Stimulated activated CD8-positive, alpha-beta memory T cell treated with anti-CD3 and anti-CD28 coated beads, Interleukin-12 subunit alpha, Interleukin-12 subunit beta, amount 100 ng/mL, for 24 hours (primary cell): ENCODE results near the gene ZNF776.
A peak's percentile ranks its signal among the peaks of the same experiment; 100 is the strongest.
"Not testable (repeated sequence)": the region's sequence is repeated elsewhere in the genome, so short reads cannot be mapped to it uniquely, and the experiment has no call there.

Source experiments
- DNase-seq: peaks from one replicate; pipeline ENCODE4 v3.0.0-alpha.2; 2020; ENCODE audit errors: extremely low read depth

Gene ZNF776

DNA sequence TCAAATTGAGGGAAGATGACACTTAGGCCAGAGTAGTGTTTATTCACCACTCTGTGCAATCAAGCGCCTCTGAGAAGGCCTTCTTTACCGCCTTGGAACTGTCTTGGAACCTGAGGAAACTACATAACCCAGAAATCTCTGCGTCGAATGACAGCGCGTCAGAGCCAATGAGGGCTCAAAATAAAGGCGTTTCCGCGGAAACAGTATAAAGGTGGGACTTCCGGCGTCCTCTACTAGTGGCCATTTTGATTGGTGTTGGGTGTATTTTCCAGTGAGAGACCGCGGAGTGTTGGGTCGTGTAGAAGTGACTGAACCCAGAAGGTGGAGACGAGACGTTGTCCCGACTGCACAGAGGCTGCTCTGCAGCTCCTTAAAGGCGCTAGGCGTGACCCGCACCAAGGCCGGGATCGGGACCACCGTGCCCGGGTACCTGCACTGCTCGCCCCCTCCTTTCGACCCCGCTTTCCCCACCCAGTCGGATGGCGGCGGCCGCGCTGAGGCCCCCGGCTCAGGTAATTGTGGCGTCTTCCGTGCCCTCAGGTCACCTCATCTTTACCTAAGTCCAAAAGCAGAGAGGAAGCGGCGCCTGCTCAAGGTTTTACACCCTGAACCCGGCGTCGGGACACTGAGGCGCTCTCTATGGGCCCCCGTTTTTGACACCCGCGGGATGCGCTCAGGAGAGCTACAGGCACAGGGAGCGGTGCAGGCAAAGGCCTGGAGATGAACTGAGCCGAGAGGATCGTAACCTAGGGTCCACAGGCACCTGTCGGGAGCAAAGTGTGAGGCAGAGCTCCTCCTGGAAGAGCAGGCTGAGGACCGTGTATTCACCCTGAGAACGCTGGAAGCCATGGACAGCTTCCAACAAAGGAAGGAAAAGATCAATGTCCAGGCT, at the start of gene ZNF776:
Gene ZNF776 (plus strand): TSS at position 236 of the 892 bp plus-strand sequence. CDS start 244 bp downstream, at position 480.
- peak; percentile 54 for DNase-seq

DNA sequence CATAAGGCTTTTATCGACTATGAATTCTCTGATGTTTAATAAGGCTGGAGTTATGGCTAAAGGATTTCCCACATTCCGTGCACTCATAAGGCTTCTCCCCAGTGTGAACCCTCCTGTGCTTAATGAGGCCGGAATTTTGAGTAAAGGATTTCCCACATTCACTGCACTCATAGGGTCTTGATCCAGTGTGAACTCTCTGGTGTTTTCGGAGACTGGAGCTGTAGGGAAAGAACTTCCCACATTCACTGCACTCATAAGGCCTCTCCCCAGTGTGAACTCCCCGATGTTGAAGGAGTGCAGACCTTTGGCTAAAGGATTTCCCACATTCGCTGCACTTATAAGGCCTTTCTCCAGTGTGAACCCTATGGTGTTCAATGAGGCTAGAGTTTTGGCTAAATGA, 45.0 kb upstream of the ZNF776 start:
- DNase-seq: no peak

DNA sequence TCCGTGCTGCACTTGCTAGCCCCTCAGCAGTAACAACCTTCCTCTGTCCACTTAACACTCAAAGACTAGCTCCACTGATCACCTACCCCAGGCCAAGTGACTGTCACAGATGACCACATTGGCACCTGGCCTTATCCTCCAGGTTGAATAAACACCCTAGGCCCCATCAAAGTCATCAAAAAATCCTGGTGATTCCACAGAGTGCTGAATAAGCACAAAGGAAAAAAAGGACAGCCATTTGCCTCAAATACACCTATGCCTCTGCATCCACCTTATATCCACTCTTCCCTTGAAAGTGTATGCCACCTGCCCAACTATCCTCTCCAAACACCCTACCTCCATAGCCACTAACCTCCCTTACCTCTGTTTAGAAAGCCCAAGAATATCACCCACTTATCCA, 40.3 kb upstream of the ZNF776 start:
- DNase-seq: no peak

DNA sequence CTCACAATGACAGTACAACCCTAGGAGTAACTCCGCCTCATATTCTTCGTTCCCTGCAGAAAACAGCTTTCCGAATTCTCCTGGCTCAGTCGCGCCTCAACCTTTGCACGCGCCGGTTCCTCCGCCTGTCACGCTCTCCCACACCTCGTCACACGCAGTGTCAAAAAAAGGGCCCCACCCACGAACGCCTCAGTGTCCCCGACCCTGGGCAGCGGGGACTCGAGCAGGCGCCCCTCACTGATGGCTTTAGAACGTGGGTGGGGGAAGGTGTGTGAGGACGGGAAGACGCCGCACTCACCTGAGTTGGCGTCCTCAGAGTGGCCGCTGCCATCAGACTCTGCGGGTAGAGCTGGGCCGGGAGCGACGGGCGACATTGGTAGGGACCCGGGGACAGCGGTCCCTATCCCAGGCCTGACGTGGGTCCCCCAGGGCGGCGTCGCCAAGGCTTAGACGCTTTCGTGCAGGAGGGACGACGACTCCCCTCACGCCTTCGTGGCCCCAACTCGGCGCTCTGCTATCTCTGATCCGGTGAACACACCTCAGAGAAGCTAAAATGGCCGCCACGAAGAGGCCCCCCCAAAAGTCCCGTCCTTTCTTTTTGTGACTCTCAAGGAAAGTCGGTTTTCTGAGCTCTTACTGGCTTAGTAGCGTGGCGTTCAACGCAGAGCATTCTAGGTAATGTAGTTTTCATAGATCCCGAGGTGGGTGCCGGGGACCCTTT, 37.8 kb upstream of the ZNF776 start, which contains the start of gene ZNF154:
Gene ZNF154 (minus strand): TSS at position 564 of the 721 bp plus-strand sequence. CDS start 233 bp downstream, at position 331.
- DNase-seq: no peak

DNA sequence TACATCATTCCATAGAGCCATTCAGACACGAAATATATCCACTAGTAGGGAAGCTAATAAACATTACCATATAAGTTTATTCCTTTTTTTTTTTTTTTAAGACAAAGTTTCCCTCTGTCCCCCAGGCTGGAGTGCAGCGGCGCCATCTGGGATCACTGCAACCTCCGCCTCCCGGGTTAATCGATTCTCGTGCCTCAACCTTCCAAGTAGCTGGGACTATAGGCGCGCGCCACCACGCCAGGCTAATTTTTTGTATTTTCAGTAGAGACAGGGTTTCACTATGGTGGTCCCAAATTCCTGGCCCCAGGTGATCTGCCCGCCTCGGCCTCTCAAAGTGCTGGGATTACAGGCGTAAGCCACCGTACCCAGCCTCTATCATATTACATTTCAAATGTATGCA, 37.0 kb upstream of the ZNF776 start:
- DNase-seq: no peak

DNA sequence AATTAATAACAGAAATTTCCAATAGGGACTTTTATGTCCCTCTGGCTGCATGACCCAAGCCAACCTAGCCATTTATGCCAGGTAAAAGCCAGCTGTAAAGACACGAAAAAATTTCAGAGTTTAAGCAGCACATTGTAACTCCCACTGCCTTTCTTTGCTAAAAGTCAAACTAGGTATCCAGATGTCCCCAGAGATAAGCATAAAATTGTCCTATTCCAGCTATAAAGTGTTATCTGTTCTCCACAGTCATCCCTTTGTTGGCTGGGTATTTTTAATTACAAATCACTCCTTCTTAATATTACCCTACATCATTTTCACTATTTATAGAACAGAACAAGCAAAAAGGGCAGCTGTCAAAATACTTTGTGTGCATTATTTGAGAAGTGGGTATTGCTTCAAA, 34.4 kb upstream of the ZNF776 start:
- no peak for DNase-seq

DNA sequence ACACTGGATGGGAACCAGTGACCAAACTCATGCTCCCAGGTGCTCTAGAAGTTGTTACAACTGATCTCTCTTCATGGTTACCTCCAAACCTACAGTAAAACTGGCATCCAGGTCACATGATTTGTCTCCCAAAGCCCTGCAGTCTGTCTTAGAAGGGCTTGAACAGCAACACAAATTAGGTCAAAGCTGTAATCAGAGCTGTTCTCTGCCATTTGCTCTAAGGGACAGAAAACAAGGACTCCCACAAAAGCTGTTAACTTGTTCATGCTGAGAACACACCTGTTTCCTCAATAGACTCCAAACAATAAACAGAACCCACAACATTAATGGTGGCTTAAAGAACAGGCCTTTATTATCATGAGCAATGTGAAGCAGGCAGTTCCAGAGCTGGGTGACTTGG, 27.2 kb upstream of the ZNF776 start:
- no peak for DNase-seq

DNA sequence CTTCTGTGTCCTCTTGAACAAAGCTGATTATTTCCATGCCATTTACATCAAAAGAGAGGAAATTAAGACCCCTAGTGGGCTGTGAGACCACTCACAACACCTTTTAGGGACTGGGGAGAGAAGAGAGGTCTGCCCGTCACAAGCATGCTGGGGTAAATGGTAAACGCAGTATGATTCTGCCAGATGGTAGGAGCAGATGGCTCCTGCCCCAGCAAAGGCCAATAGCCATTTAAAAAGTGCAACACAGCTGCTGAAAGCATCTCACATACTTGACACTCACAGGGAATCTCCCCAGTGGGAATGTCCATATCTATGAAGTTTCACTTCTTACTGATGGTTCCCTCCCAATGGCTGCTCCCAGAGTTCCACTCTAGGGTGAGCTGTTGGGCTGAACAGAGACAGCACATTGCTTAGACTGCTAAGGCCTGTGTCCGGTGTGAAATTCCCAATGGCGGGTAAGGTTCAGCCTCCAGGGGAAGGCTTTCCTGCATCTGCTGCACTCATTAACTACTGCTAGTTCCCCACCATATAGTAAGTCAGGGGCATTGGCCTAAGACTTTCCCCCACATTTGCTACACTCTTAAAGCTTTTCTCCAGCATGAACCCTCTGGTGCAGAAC, 26.6 kb upstream of the ZNF776 start:
- no peak for DNase-seq

DNA sequence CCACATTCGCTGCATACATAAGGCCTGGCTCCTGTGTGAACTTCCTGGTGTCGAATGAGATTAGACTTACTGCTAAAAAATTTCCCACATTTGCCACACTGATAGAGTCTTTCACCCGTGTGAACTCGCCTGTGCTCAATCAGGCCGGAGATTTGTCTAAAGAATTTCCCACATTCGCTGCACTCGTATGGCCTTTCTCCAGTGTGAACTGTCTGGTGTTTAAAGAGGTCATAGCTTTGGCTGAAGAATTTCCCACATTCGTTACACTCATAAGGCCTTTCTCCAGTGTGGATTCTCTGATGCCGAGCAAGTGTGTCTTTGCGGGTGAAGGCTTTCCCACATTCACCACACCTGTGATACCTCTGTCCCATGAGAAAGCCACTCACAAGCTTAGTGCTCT, 25.7 kb upstream of the ZNF776 start:
- no peak for DNase-seq

DNA sequence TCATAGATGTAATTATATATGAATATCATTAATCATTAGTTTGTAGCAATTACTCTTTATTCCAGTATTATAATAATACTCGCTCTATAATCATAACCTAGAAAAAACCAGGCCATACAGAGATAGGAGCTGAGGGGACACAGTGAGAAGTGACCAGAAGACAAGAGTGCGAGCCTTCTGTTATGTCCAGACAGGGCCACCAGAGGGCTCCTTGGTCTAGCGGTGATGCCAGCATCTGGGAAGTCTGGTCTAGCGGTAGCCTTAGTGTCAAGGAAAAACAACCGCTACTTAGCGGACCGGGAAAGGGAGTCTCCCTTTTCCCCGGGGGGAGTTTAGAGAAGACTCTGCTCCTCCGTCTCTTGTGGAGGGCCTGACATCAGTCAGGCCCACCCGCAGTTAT, 8.3 kb upstream of the ZNF776 start:
- DNase-seq: not testable (repeated sequence)

DNA sequence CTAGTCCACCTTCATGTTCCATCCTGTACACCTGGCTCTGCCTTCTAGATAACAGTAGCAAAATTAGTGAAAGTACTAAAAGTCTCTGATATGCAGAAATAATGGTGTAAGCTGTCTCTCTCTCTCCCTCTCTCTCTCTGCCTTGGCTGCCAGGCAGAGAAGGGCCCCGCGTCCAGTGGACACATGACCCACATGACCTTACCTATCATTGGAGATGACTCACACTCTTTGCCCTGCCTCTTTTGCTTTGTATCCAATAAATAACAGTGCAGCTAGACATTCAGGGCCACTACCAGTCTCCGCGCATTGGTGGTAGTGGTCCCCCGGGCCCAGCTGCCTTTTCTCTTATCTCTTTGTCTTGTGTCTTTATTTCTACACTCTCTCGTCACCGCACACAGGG, 7.8 kb upstream of the ZNF776 start:
- not testable (repeated sequence) for DNase-seq

DNA sequence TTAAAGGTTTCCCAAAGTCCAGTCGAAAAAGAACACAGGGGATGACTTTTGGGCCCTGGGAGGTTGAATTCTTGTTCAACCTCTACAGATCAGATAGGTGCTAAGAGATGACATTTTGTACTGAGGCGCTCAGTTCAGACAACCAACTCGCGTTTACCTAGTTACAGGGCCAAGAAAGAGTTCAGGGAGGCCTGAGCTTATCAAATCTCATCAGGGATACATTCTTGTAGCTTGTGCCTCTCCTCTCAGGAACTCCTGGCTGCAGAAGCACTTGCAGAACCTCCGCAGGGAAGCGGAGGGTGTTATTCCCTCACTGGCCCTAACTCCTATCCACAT, 825 bp downstream of the ZNF776 start:
- DNase-seq: no peak

DNA sequence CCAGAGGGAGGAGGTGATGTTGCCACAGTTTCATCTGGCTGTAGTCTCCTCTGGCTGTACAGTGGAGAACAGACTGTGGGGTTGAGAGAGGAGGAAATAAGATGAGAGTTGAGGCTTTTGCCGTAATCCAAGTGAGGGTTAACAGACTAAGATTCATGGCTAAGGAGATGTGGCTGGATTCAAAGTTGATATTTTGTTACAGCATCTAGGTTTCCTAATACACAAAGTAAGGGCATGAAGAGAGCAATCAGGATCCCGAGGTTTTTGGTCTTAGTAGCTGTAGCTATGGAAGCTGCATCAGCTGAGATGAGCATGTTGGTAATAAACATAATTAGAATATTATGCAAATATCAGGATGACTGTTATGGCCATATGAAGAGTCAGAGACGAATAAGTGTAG, 1.4 kb downstream of the ZNF776 start:
- DNase-seq: no peak

DNA sequence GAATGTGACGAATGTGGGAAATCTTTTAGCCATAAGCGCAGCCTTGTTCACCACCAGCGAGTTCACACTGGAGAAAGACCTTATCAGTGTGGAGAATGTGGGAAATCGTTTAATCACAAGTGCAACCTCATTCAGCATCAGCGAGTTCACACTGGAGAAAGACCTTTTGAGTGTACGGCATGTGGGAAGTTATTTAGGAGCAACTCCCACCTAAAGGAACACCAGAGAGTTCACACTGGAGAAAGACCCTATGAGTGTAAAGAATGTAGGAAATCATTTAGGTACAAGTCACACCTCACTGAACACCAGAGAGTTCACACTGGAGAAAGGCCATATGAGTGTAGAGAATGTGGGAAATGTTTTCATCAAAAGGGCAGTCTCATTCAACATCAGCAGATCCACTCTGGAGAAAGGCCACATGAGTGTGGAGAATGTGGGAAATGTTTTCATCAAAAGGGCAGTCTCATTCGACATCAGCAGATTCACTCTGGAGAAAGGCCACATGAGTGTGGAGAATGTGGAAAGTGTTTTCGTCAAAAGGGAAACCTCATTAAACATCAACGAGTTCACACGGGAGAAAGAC, 7.6 kb downstream of the ZNF776 start:
- no peak for DNase-seq

DNA sequence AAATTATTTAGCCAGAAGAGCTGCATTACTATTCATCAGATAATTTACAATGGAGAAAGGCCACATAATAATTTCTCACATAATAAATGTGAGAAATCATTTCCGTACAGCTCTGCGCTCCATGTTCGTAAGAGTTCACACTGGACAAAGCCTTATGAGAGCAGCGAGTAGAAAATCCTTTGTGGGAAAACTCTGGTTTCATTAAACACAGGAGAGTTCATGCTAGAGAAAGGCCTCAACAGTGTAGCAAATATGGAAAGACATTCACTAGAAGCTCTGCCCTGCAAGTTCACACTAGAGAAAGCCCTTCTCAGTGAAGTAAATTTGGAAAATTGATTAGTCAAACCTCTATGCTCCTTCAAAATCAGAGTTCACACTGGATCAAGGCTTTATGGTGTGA, 8.4 kb downstream of the ZNF776 start:
- no peak for DNase-seq

DNA sequence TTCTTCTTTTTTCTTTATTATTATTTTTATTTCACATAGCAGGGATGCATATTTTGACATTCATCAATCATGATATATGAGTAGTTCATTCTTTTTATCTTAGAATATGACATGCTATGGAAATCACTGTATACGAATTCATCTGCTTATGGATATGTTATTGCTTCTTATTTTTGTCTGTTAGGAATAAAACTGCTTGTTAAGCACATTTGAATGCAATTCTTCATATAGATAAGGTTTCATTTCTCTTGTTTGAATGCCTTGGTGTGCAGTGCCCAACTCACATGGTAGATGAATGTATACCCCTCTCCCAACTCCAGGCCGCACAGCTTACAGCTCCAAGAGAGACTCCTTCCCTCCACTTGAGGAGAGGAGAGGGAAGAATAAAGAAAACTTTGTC, 11.3 kb downstream of the ZNF776 start:
- no peak for DNase-seq

DNA sequence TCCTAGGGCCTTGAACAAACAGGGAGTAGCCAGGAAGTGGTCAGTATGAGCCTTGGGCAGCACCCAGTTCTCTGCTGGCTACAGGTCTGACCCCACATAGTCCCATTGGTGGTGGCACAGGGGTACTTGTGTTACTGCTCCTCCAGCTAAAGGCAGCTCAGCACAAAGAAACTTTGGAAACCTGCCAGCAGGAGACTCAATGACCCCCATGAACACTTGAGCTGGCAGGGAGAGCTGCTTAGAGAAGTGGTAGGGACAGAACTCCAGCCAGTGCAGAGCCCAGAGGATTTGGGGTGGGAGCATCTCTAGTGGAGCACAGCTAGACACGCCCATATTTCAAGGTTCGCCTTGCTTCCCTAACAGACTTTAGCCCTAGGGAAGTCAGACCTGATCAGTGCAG, 12.5 kb downstream of the ZNF776 start:
- no peak for DNase-seq

DNA sequence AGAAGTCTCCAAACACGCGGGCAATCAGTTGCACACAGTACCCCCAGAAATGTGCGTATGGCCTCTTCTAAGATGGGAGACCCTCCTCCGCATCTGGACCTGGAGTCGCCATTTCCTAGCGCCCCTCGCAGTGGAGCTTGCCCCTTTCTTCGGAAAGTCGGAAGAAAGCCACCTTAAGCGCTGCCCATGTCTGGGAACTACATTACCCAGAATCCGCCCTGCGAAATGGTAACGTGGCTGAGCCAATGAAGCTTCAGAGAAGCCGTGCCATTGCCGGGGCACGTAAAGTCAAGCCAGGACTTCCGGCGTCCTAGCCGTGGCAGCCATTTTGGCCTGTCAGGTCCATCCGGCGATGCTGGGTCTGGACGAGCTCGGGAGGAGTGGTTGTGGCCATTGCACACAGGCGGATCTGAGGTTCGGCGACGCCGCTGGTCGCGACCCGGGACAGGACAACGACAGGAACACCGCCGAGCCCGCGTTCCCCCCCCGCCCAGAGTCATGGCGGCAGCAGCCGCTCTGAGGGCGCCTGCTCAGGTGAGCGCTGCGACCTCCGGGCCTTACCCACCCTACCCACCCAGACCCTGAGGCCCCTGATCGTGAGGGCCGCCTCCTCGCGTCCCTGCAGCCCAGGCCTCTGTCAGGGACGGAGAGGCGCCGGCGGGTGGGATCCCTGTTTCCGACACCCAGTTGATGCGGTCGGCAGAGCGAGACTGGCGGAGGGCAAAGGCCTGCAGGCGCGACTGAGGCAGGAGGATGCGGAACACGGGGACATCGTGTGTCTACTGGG, 22.9 kb downstream of the ZNF776 start, which contains the start of gene ZNF586:
Gene ZNF586 (plus strand): TSS at position 332 of the 787 bp plus-strand sequence. CDS start 167 bp downstream, at position 499.
- DNase-seq: peak; percentile 71

DNA sequence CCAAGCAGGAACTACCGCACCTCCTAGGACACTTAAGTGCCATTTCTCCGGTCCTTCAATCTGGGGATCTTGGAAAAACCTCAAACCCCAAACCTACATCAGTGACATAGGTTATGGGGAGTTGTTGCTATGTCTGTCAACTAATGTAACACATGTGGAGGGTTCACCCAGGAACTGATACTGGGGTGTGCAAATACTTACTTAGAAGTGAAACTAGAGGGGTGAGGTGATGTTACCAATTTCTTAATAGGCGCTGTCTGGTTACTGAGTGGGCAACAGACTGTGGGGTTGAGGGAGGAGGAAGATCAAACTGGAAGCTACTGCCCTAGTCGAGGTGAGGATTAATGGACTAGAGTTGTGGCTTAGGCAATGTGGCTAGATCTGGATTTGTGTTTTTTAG, 24.8 kb downstream of the ZNF776 start:
- no peak for DNase-seq

DNA sequence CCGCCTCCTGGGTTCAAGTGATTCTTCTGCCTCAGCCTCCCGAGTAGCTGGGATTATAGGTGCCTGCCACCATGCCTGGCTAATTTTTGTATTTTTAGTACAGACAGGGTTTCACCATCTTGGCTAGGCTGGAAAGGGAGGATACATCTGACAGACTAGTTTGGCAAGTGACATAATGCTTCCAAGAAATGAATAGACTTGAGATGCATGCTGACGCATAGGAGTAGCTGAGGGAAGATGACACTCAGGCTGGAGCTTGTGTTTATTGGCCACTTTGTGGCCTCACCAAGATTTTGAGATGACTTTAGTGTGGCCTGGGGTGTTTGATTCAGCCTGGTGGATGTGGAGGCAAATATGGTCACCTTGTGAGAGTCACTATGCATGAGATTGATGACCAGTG, 26.9 kb downstream of the ZNF776 start:
- DNase-seq: no peak

DNA sequence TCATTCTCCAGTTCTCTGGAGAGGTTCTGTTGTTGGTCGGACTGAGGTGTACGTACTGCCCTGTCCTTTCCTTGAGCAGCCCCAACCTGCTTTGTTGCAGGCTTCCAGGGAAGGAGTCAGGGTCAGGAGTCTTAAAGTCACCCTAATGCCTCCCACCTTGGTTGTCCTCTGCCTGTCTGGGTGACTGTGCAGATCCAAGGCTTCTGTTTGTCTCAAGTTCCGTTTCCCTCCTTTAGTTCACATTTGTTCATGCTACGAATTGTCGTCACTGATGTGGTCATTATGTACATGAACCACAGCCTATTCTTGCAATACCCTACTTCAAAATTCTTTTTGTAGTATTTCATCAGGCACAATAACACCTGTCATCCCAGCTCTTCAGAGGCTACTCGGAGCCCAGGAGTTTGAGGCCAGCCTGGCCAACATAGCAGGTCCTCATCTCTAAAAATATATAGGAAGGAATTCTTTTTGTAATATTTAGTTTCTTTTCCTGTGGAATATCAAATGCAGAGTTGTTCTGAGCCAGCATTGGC, 30.2 kb downstream of the ZNF776 start:
- no peak for DNase-seq
